ENCODE measurements around the gene SLC4A3. TPM values are rescaled to one million over a fixed set of nuclear protein-coding genes. Genes with fewer than 3 reads are reported as not detected.

SLC4A3 gene
- total RNA-seq, 5 donors from 2014 or later (not counting 1 experiment from before 2014, with no cell fraction given) = 0.08 to 0.47 (median 0.37) TPM

- ATAC-seq (replicated peaks in 1 of 4) = no peak
- no peak for DNase-seq
- Mint-ChIP-seq H3K4me1 (peaks cover 0 to 7% (median 6%) of the 10 kb centered on the region in 3 donors), H3K36me3 (no peaks in the 10 kb centered on the region), H3K27ac (no peak overlapping the region), H3K4me3 (no peak overlapping the region), H3K9me3 (no peaks in the 10 kb centered on the region), H3K27me3 (peaks cover 8 to 28% of the 10 kb centered on the region in 2 donors)
- no peaks in the 10 kb centered on the region for H3K9me3 ChIP-seq
- no peaks in the 10 kb centered on the region for H3K36me3 ChIP-seq (ENCODE audit: control insufficient read depth in 2 of 2, extremely low read depth in 1 of 2, insufficient read depth in 1 of 2, low read length in 1 of 2)
- ChIA-PET CTCF (interaction anchor here in 1 of 2 donors (1.2 kb wide), 1 partner anchor 19 kb away, joined by 3 read pairs; no protein-coding TSS in a partner anchor), POLR2A (no interaction called here)
- no peak overlapping the region for H3K4me3 ChIP-seq (ENCODE audit: control insufficient read depth in 1 of 2, extremely low read depth in 1 of 2, low read length in 1 of 2)
- no peak overlapping the region for H3K27ac ChIP-seq (ENCODE audit: low read length)
- 87% methylated on average over 14 of the region's 17 CpGs for WGBS (ENCODE audit: insufficient coverage)
- H3K4me1 ChIP-seq (ENCODE audit: control insufficient read depth in 1 of 2, extremely low read depth in 1 of 2, insufficient read depth in 2 of 2, low read length in 2 of 2) = peaks cover 0 to 21% of the 10 kb centered on the region in 2 experiments
- peaks cover 0 to 69% of the 10 kb centered on the region in 2 experiments for H3K27me3 ChIP-seq (replicated peaks in 1 of 2; ENCODE audit: control insufficient read depth in 2 of 2, extremely low read depth in 1 of 2, insufficient read depth in 2 of 2, low read length in 1 of 2)
These were observed 11.0 kb downstream of the SLC4A3 start for GRCh38 chr2:219638217-219638947.

DNA sequence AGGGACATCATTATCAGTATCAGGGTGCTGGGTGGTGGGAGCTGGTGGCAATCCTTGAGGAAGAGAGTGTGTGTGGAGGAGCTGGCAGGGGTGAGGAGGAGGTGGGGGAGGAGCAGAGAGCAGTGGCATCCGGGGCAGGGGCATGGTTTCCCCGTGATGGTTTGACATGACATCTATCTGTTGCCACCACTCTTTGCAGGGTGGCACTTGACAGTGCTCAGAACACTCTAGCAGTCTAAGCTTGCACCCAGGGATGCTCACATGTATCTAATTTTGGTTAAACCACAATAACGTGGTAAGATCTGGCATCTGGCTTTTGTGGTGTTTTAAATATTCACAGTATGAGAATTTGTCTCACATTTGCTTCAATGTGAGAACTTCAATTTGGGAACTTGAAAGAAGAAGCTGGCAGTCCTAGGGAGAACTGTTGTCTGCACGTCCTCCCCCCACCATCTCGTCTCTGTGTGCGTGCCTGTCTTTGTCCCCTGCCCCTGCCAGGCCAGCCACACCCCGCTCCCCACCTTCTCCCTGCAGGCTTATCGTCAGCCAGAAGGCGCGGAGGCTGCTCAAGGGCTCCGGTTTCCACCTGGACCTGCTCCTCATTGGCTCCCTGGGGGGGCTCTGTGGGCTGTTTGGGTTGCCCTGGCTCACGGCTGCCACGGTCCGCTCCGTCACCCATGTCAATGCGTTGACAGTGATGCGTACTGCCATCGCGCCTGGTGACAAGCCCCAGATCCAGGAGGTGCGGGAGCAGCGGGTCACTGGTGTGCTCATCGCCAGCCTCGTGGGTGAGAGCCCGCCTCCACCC, 11.7 kb downstream of the SLC4A3 start:
- H3K27ac Mint-ChIP-seq = no peak overlapping the region
- H3K27ac ChIP-seq (ENCODE audit: low read length) = no peak overlapping the region
- no peaks in the 10 kb centered on the region for H3K9me3 ChIP-seq
- WGBS (ENCODE audit: insufficient coverage) = 68% methylated on average over 20 of the region's 24 CpGs
- H3K4me1 Mint-ChIP-seq = peaks cover 0 to 7% (median 6%) of the 10 kb centered on the region in 3 donors
- ATAC-seq (replicated peaks in 1 of 4) = no peak
- H3K4me1 ChIP-seq (ENCODE audit: control insufficient read depth in 1 of 2, extremely low read depth in 1 of 2, insufficient read depth in 2 of 2, low read length in 2 of 2) = peaks cover 0 to 21% of the 10 kb centered on the region in 2 experiments
- peaks cover 8 to 36% of the 10 kb centered on the region in 2 donors for H3K27me3 Mint-ChIP-seq
- no peaks in the 10 kb centered on the region for H3K36me3 ChIP-seq (ENCODE audit: control insufficient read depth in 2 of 2, extremely low read depth in 1 of 2, insufficient read depth in 1 of 2, low read length in 1 of 2)
- ChIA-PET CTCF (interaction anchor here (0.6 to 1.2 kb wide), 2 partner anchors 20 to 47 kb away, joined by 3 to 6 read pairs; no protein-coding TSS in a partner anchor), POLR2A (no interaction called here)
- no peaks in the 10 kb centered on the region for H3K36me3 Mint-ChIP-seq
- H3K4me3 ChIP-seq (ENCODE audit: control insufficient read depth in 1 of 2, extremely low read depth in 1 of 2, low read length in 1 of 2) = no peak overlapping the region
- H3K4me3 Mint-ChIP-seq = no peak overlapping the region
- no peaks in the 10 kb centered on the region for H3K9me3 Mint-ChIP-seq
- DNase-seq = peak in 1 of 35 experiments; percentile 19
- peaks cover 0 to 76% of the 10 kb centered on the region in 2 experiments for H3K27me3 ChIP-seq (replicated peaks in 1 of 2; ENCODE audit: control insufficient read depth in 2 of 2, extremely low read depth in 1 of 2, insufficient read depth in 2 of 2, low read length in 1 of 2)

DNA sequence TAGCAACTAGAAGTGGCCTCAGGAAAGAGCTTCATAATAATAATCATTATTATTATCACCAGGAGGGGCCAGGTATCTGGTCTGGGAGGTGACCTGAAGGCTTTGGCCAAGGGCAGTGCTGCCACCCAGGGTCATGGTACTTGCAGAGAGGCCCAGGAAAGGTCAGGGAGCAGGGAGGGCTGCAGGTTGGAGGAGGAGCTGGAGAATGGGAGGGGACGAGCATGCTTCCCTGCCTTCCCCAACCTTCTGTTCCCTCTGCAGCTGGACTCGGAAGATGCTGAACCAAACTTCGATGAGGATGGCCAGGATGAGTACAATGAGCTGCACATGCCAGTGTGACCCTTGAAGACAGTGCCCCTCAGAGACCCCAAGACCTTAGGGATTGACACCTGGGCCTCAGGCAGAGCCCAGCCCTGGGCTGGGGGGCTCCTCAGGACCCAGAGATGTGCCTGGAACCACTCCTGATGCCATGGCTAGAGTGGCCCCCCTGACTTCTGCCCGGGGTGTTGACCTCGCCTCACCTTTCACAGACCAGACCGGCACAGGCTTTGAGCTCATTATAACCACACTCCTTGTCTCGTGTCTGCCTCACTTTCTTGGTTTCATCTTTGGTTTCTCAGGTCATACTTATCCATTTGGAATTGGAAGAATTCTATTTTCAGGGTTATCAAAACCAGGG, 14.1 kb downstream of the SLC4A3 start:
- Histone ChIP-seq H3K4me1 (ENCODE audit: control insufficient read depth in 1 of 2, extremely low read depth in 1 of 2, insufficient read depth in 2 of 2, low read length in 2 of 2) (peaks cover 0 to 21% of the 10 kb centered on the region in 2 experiments), H3K36me3 (ENCODE audit: control insufficient read depth in 2 of 2, extremely low read depth in 1 of 2, insufficient read depth in 1 of 2, low read length in 1 of 2) (no peaks in the 10 kb centered on the region), H3K4me3 (ENCODE audit: control insufficient read depth in 1 of 2, extremely low read depth in 1 of 2, low read length in 1 of 2) (no peak overlapping the region), H3K9me3 (no peaks in the 10 kb centered on the region), H3K27me3 (replicated peaks in 1 of 2; ENCODE audit: control insufficient read depth in 2 of 2, extremely low read depth in 1 of 2, insufficient read depth in 2 of 2, low read length in 1 of 2) (peaks cover 0 to 75% of the 10 kb centered on the region in 2 experiments), H3K27ac (ENCODE audit: low read length) (no peak overlapping the region)
- ChIA-PET POLR2A (interaction anchor here in 1 of 2 donors (0.6 kb wide), 1 partner anchor 445 kb away, joined by 3 read pairs; no protein-coding TSS in a partner anchor), CTCF (interaction anchor here (0.7 to 1.4 kb wide), 8 partner anchors 9 to 355 kb away, joined by 3 to 6 read pairs (median 4); no protein-coding TSS in a partner anchor)
- no peaks in the 10 kb centered on the region for H3K36me3 Mint-ChIP-seq
- H3K27me3 Mint-ChIP-seq = peaks cover 13 to 45% of the 10 kb centered on the region in 2 donors
- no peak for DNase-seq
- WGBS (ENCODE audit: insufficient coverage) = 96% methylated on average over 4 of the region's 7 CpGs
- H3K27ac Mint-ChIP-seq = no peak overlapping the region
- no peak overlapping the region for H3K4me3 Mint-ChIP-seq
- no peak for ATAC-seq (replicated peaks in 1 of 4)
- peaks cover 0 to 7% (median 6%) of the 10 kb centered on the region in 3 donors for H3K4me1 Mint-ChIP-seq
- no peaks in the 10 kb centered on the region for H3K9me3 Mint-ChIP-seq

GRCh38 chr2:219642069-219642454, 14.6 kb downstream of the SLC4A3 start:
- Mint-ChIP-seq H3K27me3 (peaks cover 11 to 44% of the 10 kb centered on the region in 2 donors), H3K4me1 (peaks cover 0 to 7% (median 6%) of the 10 kb centered on the region in 3 donors), H3K4me3 (no peak overlapping the region), H3K9me3 (no peaks in the 10 kb centered on the region), H3K36me3 (no peaks in the 10 kb centered on the region), H3K27ac (no peak overlapping the region)
- no peaks in the 10 kb centered on the region for H3K9me3 ChIP-seq
- H3K4me3 ChIP-seq (ENCODE audit: control insufficient read depth in 1 of 2, extremely low read depth in 1 of 2, low read length in 1 of 2) = no peak overlapping the region
- no peak overlapping the region for H3K27ac ChIP-seq (ENCODE audit: low read length)
- ATAC-seq (replicated peaks in 1 of 4) (no peak), DNase-seq (no peak)
- POLR2A ChIA-PET = no interaction called here
- peaks cover 0 to 21% of the 10 kb centered on the region in 2 experiments for H3K4me1 ChIP-seq (ENCODE audit: control insufficient read depth in 1 of 2, extremely low read depth in 1 of 2, insufficient read depth in 2 of 2, low read length in 2 of 2)
- no CpG with 5 or more reads among the region's 8 CpGs for WGBS (ENCODE audit: insufficient coverage)
- H3K27me3 ChIP-seq (replicated peaks in 1 of 2; ENCODE audit: control insufficient read depth in 2 of 2, extremely low read depth in 1 of 2, insufficient read depth in 2 of 2, low read length in 1 of 2) = peaks cover 0 to 70% of the 10 kb centered on the region in 2 experiments
- H3K36me3 ChIP-seq (ENCODE audit: control insufficient read depth in 2 of 2, extremely low read depth in 1 of 2, insufficient read depth in 1 of 2, low read length in 1 of 2) = no peaks in the 10 kb centered on the region
- CTCF ChIA-PET = interaction anchor here (0.5 to 1.4 kb wide), 11 partner anchors 10 to 571 kb away, joined by 3 to 6 read pairs (median 4); no protein-coding TSS in a partner anchor

GRCh38 chr2:219642465-219643083, 15.1 kb downstream of the SLC4A3 start:
- peaks cover 8 to 48% of the 10 kb centered on the region in 2 donors for H3K27me3 Mint-ChIP-seq
- WGBS (ENCODE audit: insufficient coverage) = 0% methylated on average over 17 of the region's 24 CpGs
- H3K4me3 ChIP-seq (ENCODE audit: control insufficient read depth in 1 of 2, extremely low read depth in 1 of 2, low read length in 1 of 2) = no peak overlapping the region

More at GRCh38 chr2:219642465-219643083, 15.1 kb downstream of the SLC4A3 start:
- no peak overlapping the region for H3K27ac ChIP-seq (ENCODE audit: low read length)
- peaks cover 0 to 21% of the 10 kb centered on the region in 2 experiments for H3K4me1 ChIP-seq (ENCODE audit: control insufficient read depth in 1 of 2, extremely low read depth in 1 of 2, insufficient read depth in 2 of 2, low read length in 2 of 2)
- Mint-ChIP-seq H3K4me3 (no peak overlapping the region), H3K4me1 (peaks cover 0 to 7% (median 6%) of the 10 kb centered on the region in 3 donors), H3K27ac (no peak overlapping the region), H3K9me3 (no peaks in the 10 kb centered on the region), H3K36me3 (no peaks in the 10 kb centered on the region)
- no peaks in the 10 kb centered on the region for H3K36me3 ChIP-seq (ENCODE audit: control insufficient read depth in 2 of 2, extremely low read depth in 1 of 2, insufficient read depth in 1 of 2, low read length in 1 of 2)
- POLR2A ChIA-PET = no interaction called here
- peak; percentile 75 to 94 (median 86) for DNase-seq
- H3K9me3 ChIP-seq = no peaks in the 10 kb centered on the region
- H3K27me3 ChIP-seq (replicated peaks in 1 of 2; ENCODE audit: control insufficient read depth in 2 of 2, extremely low read depth in 1 of 2, insufficient read depth in 2 of 2, low read length in 1 of 2) = peaks cover 0 to 66% of the 10 kb centered on the region in 2 experiments
- CTCF ChIA-PET = interaction anchor here (0.5 to 1.4 kb wide), 7 partner anchors 11 to 572 kb away, joined by 3 to 6 read pairs (median 4); no protein-coding TSS in a partner anchor
- peak; percentile 97 to 99 (median 99) for ATAC-seq (replicated peaks in 1 of 4)
